Kidney epithelial cell (primary cell): ENCODE measurements around the gene IL22RA2. TPM values are rescaled to one million over a fixed set of nuclear protein-coding genes. Genes with fewer than 3 reads are reported as not detected.
A peak's percentile ranks its signal among the peaks of the same experiment; 100 is the strongest.
"Not testable (repeated sequence)": the region's sequence is repeated elsewhere in the genome, so short reads cannot be mapped to it uniquely, and the experiment has no call there.

ENCODE experiments used
- DNase-seq: peaks from one replicate; pipeline ENCODE4 v3.0.0-alpha.2; 2010; ENCODE audit warnings: low read depth
- H3K27me3 ChIP-seq: 2 replicates; pipeline ENCODE4 v1.6.0; 2011; ENCODE audit warnings: low read length; ENCODE audit not compliant: control insufficient read depth, insufficient read depth
- H3K36me3 ChIP-seq: 2 replicates; pipeline ENCODE4 v1.5.1; 2011; ENCODE audit warnings: low read length; ENCODE audit not compliant: control insufficient read depth, insufficient read depth
- H3K4me3 ChIP-seq: 2 replicates; pipeline ENCODE4 v1.5.1; 2011; ENCODE audit warnings: low read depth, mild to moderate bottlenecking, control low read depth, low read length
- total RNA-seq: library from RNA; depleted of rRNA; stranded (reverse); fragments of >200 nt; gene quantifications from 2 replicates; pipeline ENCODE4 v1.2.3, GENCODE V29; 2015
- TF ChIP-seq, protein P1 (sequence below): IDR thresholded peaks from 2 replicates; pipeline ENCODE4 v1.5.1; 2011; ENCODE audit warnings: mild to moderate bottlenecking, moderate library complexity, low read length, control low read depth, inconsistent platforms; ENCODE audit not compliant: insufficient read depth, poor library complexity, severe bottlenecking

Gene IL22RA2
- total RNA-seq, 1 donor from 2014 or later: not detected

GRCh38 chr6:137217801-137218472 is 44.5 kb upstream of the IL22RA2 start:
- Histone ChIP-seq H3K4me3 (peak overlapping the region; percentile 87), H3K27me3 (no peaks in the 10 kb centered on the region), H3K36me3 (no peaks in the 10 kb centered on the region)
- TF ChIP-seq, protein P1, sequence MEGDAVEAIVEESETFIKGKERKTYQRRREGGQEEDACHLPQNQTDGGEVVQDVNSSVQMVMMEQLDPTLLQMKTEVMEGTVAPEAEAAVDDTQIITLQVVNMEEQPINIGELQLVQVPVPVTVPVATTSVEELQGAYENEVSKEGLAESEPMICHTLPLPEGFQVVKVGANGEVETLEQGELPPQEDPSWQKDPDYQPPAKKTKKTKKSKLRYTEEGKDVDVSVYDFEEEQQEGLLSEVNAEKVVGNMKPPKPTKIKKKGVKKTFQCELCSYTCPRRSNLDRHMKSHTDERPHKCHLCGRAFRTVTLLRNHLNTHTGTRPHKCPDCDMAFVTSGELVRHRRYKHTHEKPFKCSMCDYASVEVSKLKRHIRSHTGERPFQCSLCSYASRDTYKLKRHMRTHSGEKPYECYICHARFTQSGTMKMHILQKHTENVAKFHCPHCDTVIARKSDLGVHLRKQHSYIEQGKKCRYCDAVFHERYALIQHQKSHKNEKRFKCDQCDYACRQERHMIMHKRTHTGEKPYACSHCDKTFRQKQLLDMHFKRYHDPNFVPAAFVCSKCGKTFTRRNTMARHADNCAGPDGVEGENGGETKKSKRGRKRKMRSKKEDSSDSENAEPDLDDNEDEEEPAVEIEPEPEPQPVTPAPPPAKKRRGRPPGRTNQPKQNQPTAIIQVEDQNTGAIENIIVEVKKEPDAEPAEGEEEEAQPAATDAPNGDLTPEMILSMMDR: no peak
- DNase-seq: no peak

GRCh38 chr6:137216875-137217553 is 43.6 kb upstream of the IL22RA2 start:
- DNase-seq: no peak
- Histone ChIP-seq H3K4me3 (no peak overlapping the region), H3K36me3 (no peaks in the 10 kb centered on the region), H3K27me3 (no peaks in the 10 kb centered on the region)
- TF ChIP-seq, protein P1: no peak

- H3K27me3 ChIP-seq: no peaks in the 10 kb centered on the region
- no peak for DNase-seq
- H3K36me3 ChIP-seq: no peaks in the 10 kb centered on the region
- H3K4me3 ChIP-seq: no peak overlapping the region
- TF ChIP-seq, protein P1: no peak
These were observed 42.7 kb upstream of the IL22RA2 start for GRCh38 chr6:137216106-137216505.

GRCh38 chr6:137215630-137216029 is 42.2 kb upstream of the IL22RA2 start:
- H3K4me3 ChIP-seq, H3K36me3 ChIP-seq, DNase-seq, H3K27me3 ChIP-seq: not testable (repeated sequence)

DNA sequence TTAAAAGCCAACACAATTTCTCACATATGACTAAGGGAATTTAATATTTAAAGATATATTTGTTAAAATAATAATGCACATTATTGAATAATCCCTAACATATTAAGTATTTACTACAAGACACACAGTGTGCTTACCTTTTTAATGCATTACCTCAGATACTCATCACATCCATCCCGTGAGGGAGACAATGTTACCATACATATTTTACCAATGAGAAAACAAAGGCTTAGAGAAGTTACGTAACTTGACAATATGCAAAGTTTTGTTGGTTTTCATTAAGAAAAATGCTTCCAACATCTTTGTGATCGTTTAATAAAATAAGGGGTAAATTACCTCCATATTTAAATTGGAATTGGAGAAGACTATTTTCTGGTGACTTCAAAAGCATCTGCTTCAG is 41.5 kb upstream of the IL22RA2 start:
- no peaks in the 10 kb centered on the region for H3K36me3 ChIP-seq
- no peaks in the 10 kb centered on the region for H3K27me3 ChIP-seq
- TF ChIP-seq, protein P1: no peak
- no peak overlapping the region for H3K4me3 ChIP-seq
- no peak for DNase-seq

DNA sequence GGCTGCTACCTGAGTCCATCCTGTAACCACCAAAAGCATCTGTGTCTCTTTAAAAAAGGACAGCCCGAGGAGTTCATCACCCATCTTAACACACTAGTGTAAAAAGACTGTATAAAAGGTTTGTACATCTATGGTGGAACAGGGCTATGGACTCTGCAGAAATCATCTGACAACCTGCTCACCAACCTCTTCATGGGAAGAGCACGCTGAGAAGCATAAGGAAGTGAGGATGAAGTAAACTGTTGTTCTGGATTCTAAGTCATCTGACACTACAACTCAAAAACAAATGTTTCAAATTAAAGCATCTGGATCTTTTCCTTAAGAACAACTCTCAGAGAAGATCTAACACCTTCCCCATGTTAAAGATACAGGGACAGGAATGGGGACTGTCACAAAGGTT is 40.4 kb upstream of the IL22RA2 start:
- no peaks in the 10 kb centered on the region for H3K27me3 ChIP-seq
- DNase-seq: no peak
- H3K36me3 ChIP-seq: no peaks in the 10 kb centered on the region
- TF ChIP-seq, protein P1: no peak
- no peak overlapping the region for H3K4me3 ChIP-seq
